Activated CD4-positive, CD25-positive, alpha-beta regulatory T cell treated with anti-CD3 and anti-CD28 coated beads, Interleukin-2, amount 50 U/mL, for 72 hours (primary cell): Measurements from ENCODE around the gene GATB.

Experiments used
- DNase-seq: peaks from one replicate; pipeline ENCODE4 v3.0.0; 2021

GATB gene

GRCh38 chr4:151728006-151728405, 32.8 kb downstream of the GATB start:
- DNase-seq = no peak

- DNase-seq = no peak
Observed at GRCh38 chr4:151727365-151727764, 33.4 kb downstream of the GATB start.

- DNase-seq = no peak
Observed at GRCh38 chr4:151725087-151725486, 35.7 kb downstream of the GATB start.

- no peak for DNase-seq
Observed at GRCh38 chr4:151721916-151722315, 38.9 kb downstream of the GATB start.

- no peak for DNase-seq
Observed at GRCh38 chr4:151721466-151721865, 39.3 kb downstream of the GATB start.

GRCh38 chr4:151719956-151720334, 40.9 kb downstream of the GATB start:
- no peak for DNase-seq

- DNase-seq = no peak
Observed at GRCh38 chr4:151718984-151719955, 41.5 kb downstream of the GATB start.

- no peak for DNase-seq
Observed at GRCh38 chr4:151717909-151718628, 42.7 kb downstream of the GATB start.

GRCh38 chr4:151717314-151717713, 43.5 kb downstream of the GATB start:
- no peak for DNase-seq

- DNase-seq = no peak
Observed at GRCh38 chr4:151716324-151716723, 44.5 kb downstream of the GATB start.

- no peak for DNase-seq
Observed at GRCh38 chr4:151715881-151716280, 44.9 kb downstream of the GATB start.

- no peak for DNase-seq
Observed at GRCh38 chr4:151712777-151713176, 48.0 kb downstream of the GATB start.

- no peak for DNase-seq
Observed at GRCh38 chr4:151711646-151712045, 49.2 kb downstream of the GATB start.

- DNase-seq = no peak
Observed at GRCh38 chr4:151709587-151709986, 51.2 kb downstream of the GATB start.

- no peak for DNase-seq
Observed at GRCh38 chr4:151709071-151709470, 51.7 kb downstream of the GATB start.

GRCh38 chr4:151708100-151708499, 52.7 kb downstream of the GATB start:
- DNase-seq = no peak

GRCh38 chr4:151703401-151703800, 57.4 kb downstream of the GATB start:
- no peak for DNase-seq

GRCh38 chr4:151702256-151702655, 58.6 kb downstream of the GATB start:
- no peak for DNase-seq

GRCh38 chr4:151700566-151701316, 60.1 kb downstream of the GATB start:
- DNase-seq = no peak

GRCh38 chr4:151698213-151698612, 62.6 kb downstream of the GATB start:
- DNase-seq = no peak

GRCh38 chr4:151694961-151695720, 65.7 kb downstream of the GATB start:
- DNase-seq = no peak

- no peak for DNase-seq
Observed at GRCh38 chr4:151692821-151693673, 67.8 kb downstream of the GATB start.
